Suprapubic skin (tissue), 4 donors: ENCODE data around the gene BMPER. TPM values are rescaled to one million over a fixed set of nuclear protein-coding genes. Genes with fewer than 3 reads are reported as not detected.

Source experiments
- DNase-seq, 2 donors: peaks; one replicate each; pipeline ENCODE4 v3.0.0-alpha.2; 2019; ENCODE audit warnings: low spot score in 2 of 2
- H3K27ac ChIP-seq: fragments of 200-600 bp; sonication (generic); one replicate; pipeline ENCODE4 v1.5.1; 2019
- H3K27me3 ChIP-seq: fragments of 200-600 bp; sonication (generic); one replicate; pipeline ENCODE4 v1.5.1; 2019
- H3K36me3 ChIP-seq: fragments of 200-600 bp; sonication (generic); one replicate; pipeline ENCODE4 v1.5.1; 2019
- H3K4me1 ChIP-seq: fragments of 200-600 bp; sonication (generic); one replicate; pipeline ENCODE4 v1.5.1; 2019
- H3K4me3 ChIP-seq: fragments of 200-600 bp; sonication (generic); one replicate; pipeline ENCODE4 v1.5.1; 2019; ENCODE audit warnings: mild to moderate bottlenecking
- H3K9me3 ChIP-seq: fragments of 200-600 bp; sonication (generic); one replicate; pipeline ENCODE4 v1.5.1; 2019
- EP300 ChIP-seq: sonication (generic); formaldehyde crosslinking; IDR thresholded peaks from one replicate; pipeline ENCODE4 v1.6.1; 2017; ENCODE audit warnings: antibody characterized with exemption
- POLR2A ChIP-seq, 2 donors: fragments of 450-650 bp; IDR thresholded peaks; one replicate each; pipeline ENCODE4 v1.6.1; 2017; ENCODE audit warnings: antibody characterized with exemption in 2 of 2, mild to moderate bottlenecking in 2 of 2, moderate library complexity in 2 of 2
- POLR2AphosphoS5 ChIP-seq, 3 donors: sonication (generic); formaldehyde crosslinking; IDR thresholded peaks; one replicate each; pipeline ENCODE4 v1.6.1; 2017; ENCODE audit warnings: antibody characterized with exemption in 3 of 3
- WGBS: methylation state at CpG from one replicate; pipeline ENCODE4 v1.1.5; 2018; 5-methylcytosine and 5-hydroxymethylcytosine counted together
- total RNA-seq, 4 donors: library from RNA; depleted of rRNA; stranded (reverse); fragments of >200 nt; gene quantifications; one replicate each; pipeline ENCODE4 v1.1.0, GENCODE V29; 2016
- TF ChIP-seq, protein P1 (sequence below), 2 donors: fragments of 200-600 bp in 1 of 2; fragments of 450-650 bp in 1 of 2; sonication (generic) in 1 of 2; IDR thresholded peaks; one replicate each; pipeline ENCODE4 v1.5.1; 2016 to 2019; ENCODE audit warnings: antibody characterized with exemption in 2 of 2, mild to moderate bottlenecking in 1 of 2, moderate library complexity in 1 of 2

The BMPER gene
- total RNA-seq, 4 donors from 2014 or later, result 0.52 to 7.2 (median 1.2) TPM

- TF ChIP-seq, protein P1, sequence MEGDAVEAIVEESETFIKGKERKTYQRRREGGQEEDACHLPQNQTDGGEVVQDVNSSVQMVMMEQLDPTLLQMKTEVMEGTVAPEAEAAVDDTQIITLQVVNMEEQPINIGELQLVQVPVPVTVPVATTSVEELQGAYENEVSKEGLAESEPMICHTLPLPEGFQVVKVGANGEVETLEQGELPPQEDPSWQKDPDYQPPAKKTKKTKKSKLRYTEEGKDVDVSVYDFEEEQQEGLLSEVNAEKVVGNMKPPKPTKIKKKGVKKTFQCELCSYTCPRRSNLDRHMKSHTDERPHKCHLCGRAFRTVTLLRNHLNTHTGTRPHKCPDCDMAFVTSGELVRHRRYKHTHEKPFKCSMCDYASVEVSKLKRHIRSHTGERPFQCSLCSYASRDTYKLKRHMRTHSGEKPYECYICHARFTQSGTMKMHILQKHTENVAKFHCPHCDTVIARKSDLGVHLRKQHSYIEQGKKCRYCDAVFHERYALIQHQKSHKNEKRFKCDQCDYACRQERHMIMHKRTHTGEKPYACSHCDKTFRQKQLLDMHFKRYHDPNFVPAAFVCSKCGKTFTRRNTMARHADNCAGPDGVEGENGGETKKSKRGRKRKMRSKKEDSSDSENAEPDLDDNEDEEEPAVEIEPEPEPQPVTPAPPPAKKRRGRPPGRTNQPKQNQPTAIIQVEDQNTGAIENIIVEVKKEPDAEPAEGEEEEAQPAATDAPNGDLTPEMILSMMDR (IDR thresholded peaks at IDR 0.05), result no peak
- no peak for TF ChIP-seq EP300
- TF ChIP-seq POLR2A (IDR thresholded peaks at IDR 0.05), result no peak
- TF ChIP-seq POLR2AphosphoS5 (IDR thresholded peaks at IDR 0.05), result no peak
- H3K4me3 ChIP-seq, result no peak overlapping the region
- WGBS, result 58% methylated on average over 9 of the region's 9 CpGs
Observed at GRCh38 chr7:34075523-34076370, 170.4 kb downstream of the BMPER start.

GRCh38 chr7:34077168-34077567 is 171.8 kb downstream of the BMPER start:
- Histone ChIP-seq H3K4me3 (no peak overlapping the region), H3K4me1 (no peaks in the 10 kb centered on the region), H3K27me3 (no peaks in the 10 kb centered on the region), H3K36me3 (no peaks in the 10 kb centered on the region), H3K9me3 (no peaks in the 10 kb centered on the region), H3K27ac (no peak overlapping the region)
- no peak for DNase-seq
- 84% methylated on average over 2 of the region's 2 CpGs for WGBS
- TF ChIP-seq POLR2AphosphoS5 (IDR thresholded peaks at IDR 0.05) (no peak), EP300 (no peak)
- TF ChIP-seq, protein P1 (IDR thresholded peaks at IDR 0.05), result no peak

More at GRCh38 chr7:34075523-34076370, 170.4 kb downstream of the BMPER start:
- no peak for DNase-seq
- no peak overlapping the region for H3K27ac ChIP-seq
- H3K27me3 ChIP-seq, result no peaks in the 10 kb centered on the region
- no peaks in the 10 kb centered on the region for H3K9me3 ChIP-seq
- no peaks in the 10 kb centered on the region for H3K4me1 ChIP-seq
- H3K36me3 ChIP-seq, result no peaks in the 10 kb centered on the region

DNA sequence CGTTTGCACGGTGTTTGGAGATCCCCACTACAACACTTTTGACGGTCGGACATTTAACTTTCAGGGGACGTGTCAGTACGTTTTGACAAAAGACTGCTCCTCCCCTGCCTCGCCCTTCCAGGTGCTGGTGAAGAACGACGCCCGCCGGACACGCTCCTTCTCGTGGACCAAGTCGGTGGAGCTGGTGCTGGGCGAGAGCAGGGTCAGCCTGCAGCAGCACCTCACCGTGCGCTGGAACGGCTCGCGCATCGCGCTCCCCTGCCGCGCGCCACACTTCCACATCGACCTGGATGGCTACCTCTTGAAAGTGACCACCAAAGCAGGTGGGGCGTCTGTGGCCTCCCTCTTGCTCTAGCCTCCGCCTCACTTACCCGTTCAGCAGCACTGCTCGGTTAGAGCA is 173.5 kb downstream of the BMPER start:
- no peaks in the 10 kb centered on the region for H3K36me3 ChIP-seq
- no peak for DNase-seq
- H3K9me3 ChIP-seq, result no peaks in the 10 kb centered on the region
- TF ChIP-seq, protein P1 (IDR thresholded peaks at IDR 0.05), result no peak
- no peak for TF ChIP-seq POLR2AphosphoS5 (IDR thresholded peaks at IDR 0.05)
- TF ChIP-seq POLR2A (IDR thresholded peaks at IDR 0.05), result no peak
- TF ChIP-seq EP300, result no peak
- H3K27me3 ChIP-seq, result no peaks in the 10 kb centered on the region
- no peak overlapping the region for H3K4me3 ChIP-seq
- no peak overlapping the region for H3K27ac ChIP-seq
- H3K4me1 ChIP-seq, result no peaks in the 10 kb centered on the region
- 89% methylated on average over 30 of the region's 30 CpGs for WGBS

- H3K4me1 ChIP-seq, result no peaks in the 10 kb centered on the region
- 71% methylated on average over 5 of the region's 5 CpGs for WGBS
- no peaks in the 10 kb centered on the region for H3K27me3 ChIP-seq
- TF ChIP-seq, protein P1 (IDR thresholded peaks at IDR 0.05), result no peak
- TF ChIP-seq POLR2AphosphoS5 (IDR thresholded peaks at IDR 0.05), result no peak
- no peak for TF ChIP-seq EP300
- no peak for TF ChIP-seq POLR2A (IDR thresholded peaks at IDR 0.05)
- no peak overlapping the region for H3K4me3 ChIP-seq
- no peak overlapping the region for H3K27ac ChIP-seq
- no peaks in the 10 kb centered on the region for H3K9me3 ChIP-seq
- H3K36me3 ChIP-seq, result no peaks in the 10 kb centered on the region
- DNase-seq, result no peak
Observed at GRCh38 chr7:34080513-34080912, 175.2 kb downstream of the BMPER start.

DNA sequence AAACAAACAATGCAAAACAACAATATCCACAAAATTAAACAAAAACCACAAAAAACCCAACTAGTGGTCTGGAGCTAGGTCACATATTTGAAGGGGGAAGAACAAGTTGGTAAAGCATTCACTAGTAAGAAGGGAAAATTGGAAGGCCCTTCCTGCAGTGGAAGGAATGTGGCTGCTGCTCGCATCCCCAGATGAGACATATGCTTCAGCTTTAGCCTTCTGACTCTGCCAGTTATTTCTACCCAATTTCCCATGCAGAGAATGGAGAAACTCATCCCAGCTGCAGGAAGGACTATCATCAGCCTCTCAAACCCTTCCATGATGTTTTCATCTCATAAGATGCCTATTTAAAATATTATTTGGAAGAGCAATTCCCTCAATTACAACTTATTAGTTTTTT is 176.6 kb downstream of the BMPER start:
- H3K36me3 ChIP-seq, result no peaks in the 10 kb centered on the region
- no peak overlapping the region for H3K27ac ChIP-seq
- H3K4me1 ChIP-seq, result no peaks in the 10 kb centered on the region
- no peaks in the 10 kb centered on the region for H3K9me3 ChIP-seq
- TF ChIP-seq POLR2AphosphoS5 (IDR thresholded peaks at IDR 0.05), result no peak
- 86% methylated on average over 1 of the region's 1 CpG for WGBS
- no peak for DNase-seq
- no peaks in the 10 kb centered on the region for H3K27me3 ChIP-seq
- H3K4me3 ChIP-seq, result no peak overlapping the region
